ENCODE data around the gene OR51E1. TPM values are rescaled to one million over a fixed set of nuclear protein-coding genes. Genes with fewer than 3 reads are reported as not detected.
A peak's percentile ranks its signal among the peaks of the same experiment; 100 is the strongest.

The OR51E1 gene
- total RNA-seq (not detected), polyA plus RNA-seq (ENCODE audit: insufficient read length in 6 of 6) (under 1 TPM; 0.06 to 0.50 (median 0.33) TPM)
- long read RNA-seq, donor 1, result 0 reads
- long read RNA-seq, donor 2, result 0 reads
- long read RNA-seq, donor 3, result 0 reads
- long read RNA-seq, donor 4, result 0 reads
- long read RNA-seq, donor 5, result 0 reads
- long read RNA-seq, donor 6, result 0 reads
- long read RNA-seq, donor 7, result 0 reads
- long read RNA-seq, donor 8, result 0 reads
- long read RNA-seq, donor 9, result 0 reads
- long read RNA-seq, donor 10, result 0 reads
- long read RNA-seq, donor 11, result 0 reads
- long read RNA-seq, donor 12, result 0 reads

GRCh38 chr11:4643682-4644081, at the start of gene OR51E1:
OR51E1 (plus strand) TSS chr11:4643982; CDS start chr11:4652527, 8,545 bp downstream.
- ATAC-seq (no peak), DNase-seq (no peak)
- no peak for TF ChIP-seq CTCF (IDR thresholded peaks at IDR 0.05)
- Histone ChIP-seq H3K36me3 (no peaks in the 10 kb centered on the region), H3K27me3 (no peaks in the 10 kb centered on the region), H3K9me3 (no peaks in the 10 kb centered on the region), H3K4me3 (no peak within 1 kb of the TSS), H3K4me1 (no peaks in the 10 kb centered on the region), H3K27ac (no peak within 1 kb of the TSS)
- intact Hi-C loops (cut with DNase I), result loop anchor here in 1 of 2 donors (5.0 kb wide), 1 partner anchor 359 kb away; no protein-coding TSS in a partner anchor

GRCh38 chr11:4605057-4605456, 38.7 kb upstream of the OR51E1 start:
- no peaks in the 10 kb centered on the region for H3K9me3 ChIP-seq
- peaks cover 0 to 19% of the 10 kb centered on the region in 2 donors for H3K4me1 ChIP-seq
- no peak overlapping the region for H3K27ac ChIP-seq
- no peak overlapping the region for H3K4me3 ChIP-seq
- ATAC-seq (no peak), DNase-seq (no peak)
- no peak for TF ChIP-seq CTCF (IDR thresholded peaks at IDR 0.05)
- intact Hi-C loops (cut with DNase I), result no loop called here
- peaks cover 0 to 48% of the 10 kb centered on the region in 2 donors for H3K36me3 ChIP-seq
- H3K27me3 ChIP-seq, result no peaks in the 10 kb centered on the region

- no peak for TF ChIP-seq CTCF (IDR thresholded peaks at IDR 0.05)
- peaks cover 0 to 34% of the 10 kb centered on the region in 2 donors for H3K36me3 ChIP-seq
- ATAC-seq (peak; percentile 40), DNase-seq (peak in 2 of 4 donors; percentile 3 to 21)
- intact Hi-C loops (cut with DNase I), result no loop called here
- H3K27ac ChIP-seq, result peak overlapping the region in 1 of 2 donors; percentile 93
- H3K27me3 ChIP-seq, result no peaks in the 10 kb centered on the region
- H3K9me3 ChIP-seq, result no peaks in the 10 kb centered on the region
- peak overlapping the region in 1 of 2 donors; percentile 63 for H3K4me3 ChIP-seq
- H3K4me1 ChIP-seq, result peaks cover 0 to 22% of the 10 kb centered on the region in 2 donors
Observed at GRCh38 chr11:4606231-4607015, 37.4 kb upstream of the OR51E1 start.

- peak; percentile 1 for ATAC-seq
Observed at GRCh38 chr11:4607096-4607495, 36.7 kb upstream of the OR51E1 start.

More at GRCh38 chr11:4607096-4607495, 36.7 kb upstream of the OR51E1 start:
- peak in 2 of 4 donors; percentile 2 to 9 for DNase-seq
- Histone ChIP-seq H3K4me3 (peak overlapping the region; percentile 63 to 70), H3K9me3 (no peaks in the 10 kb centered on the region), H3K4me1 (peaks cover 0 to 22% of the 10 kb centered on the region in 2 donors), H3K36me3 (peaks cover 0 to 27% of the 10 kb centered on the region in 2 donors), H3K27ac (peak overlapping the region; percentile 92 to 93), H3K27me3 (no peaks in the 10 kb centered on the region)
- no peak for TF ChIP-seq CTCF (IDR thresholded peaks at IDR 0.05)
- intact Hi-C loops (cut with DNase I), result no loop called here
